ENCODE results near the gene C1QTNF1.

- TF ChIP-seq POLR2AphosphoS5 (IDR thresholded peaks at IDR 0.05): no peak
- TF ChIP-seq POLR2A (IDR thresholded peaks at IDR 0.05): no peak
- TF ChIP-seq CTCF (IDR thresholded peaks at IDR 0.05): no peak
- no peak for TF ChIP-seq EP300 (IDR thresholded peaks at IDR 0.05)
These were observed 28.1 kb upstream of the C1QTNF1 start for GRCh38 chr17:78995761-78996451.
